T-helper 2 cell treated with Interferon-gamma antibody and Interleukin-4, amounts not matched to agents 5 μg/mL and 100 μg/mL, for 36 hours (primary cell): ENCODE data around the gene HAUS2.
A peak's percentile ranks its signal among the peaks of the same experiment; 100 is the strongest.
"Not testable (repeated sequence)": the region's sequence is repeated elsewhere in the genome, so short reads cannot be mapped to it uniquely, and the experiment has no call there.

Experiments used
- DNase-seq: peaks from one replicate; pipeline ENCODE4 v3.0.0; 2021; ENCODE audit warnings: low spot score
- H3K27ac Mint-ChIP-seq: one replicate; pipeline ENCODE4 v1.8.0; 2021; ENCODE audit warnings: mild to moderate bottlenecking, mixed read lengths
- H3K27me3 Mint-ChIP-seq: one replicate; pipeline ENCODE4 v1.8.0; 2021; ENCODE audit warnings: low read depth, mixed read lengths
- H3K36me3 Mint-ChIP-seq: one replicate; pipeline ENCODE4 v1.8.0; 2021; ENCODE audit warnings: low read depth, mixed read lengths
- H3K4me1 Mint-ChIP-seq: one replicate; pipeline ENCODE4 v1.8.0; 2021; ENCODE audit warnings: low read depth, mixed read lengths
- H3K4me3 Mint-ChIP-seq: one replicate; pipeline ENCODE4 v1.8.0; 2022; ENCODE audit warnings: mild to moderate bottlenecking, moderate library complexity, mixed read lengths
- H3K9me3 Mint-ChIP-seq: one replicate; pipeline ENCODE4 v1.8.0; 2021; ENCODE audit warnings: mixed read lengths

HAUS2 gene

GRCh38 chr15:42582569-42583375 is 34.1 kb downstream of the HAUS2 start:
- Mint-ChIP-seq H3K4me3 (no peak overlapping the region), H3K4me1 (peaks cover 39% of the 10 kb centered on the region), H3K36me3 (peaks cover 17% of the 10 kb centered on the region), H3K9me3 (no peaks in the 10 kb centered on the region), H3K27me3 (peaks cover 23% of the 10 kb centered on the region), H3K27ac (no peak overlapping the region)
- DNase-seq: no peak

- Mint-ChIP-seq H3K4me3 (no peak overlapping the region), H3K27ac (no peak overlapping the region), H3K27me3 (peaks cover 13% of the 10 kb centered on the region), H3K36me3 (peaks cover 12% of the 10 kb centered on the region), H3K9me3 (no peaks in the 10 kb centered on the region), H3K4me1 (peaks cover 30% of the 10 kb centered on the region)
- DNase-seq: no peak
These were observed 35.6 kb downstream of the HAUS2 start for GRCh38 chr15:42584031-42584765.

- Mint-ChIP-seq H3K36me3 (peaks cover 11% of the 10 kb centered on the region), H3K4me3 (no peak overlapping the region), H3K9me3 (no peaks in the 10 kb centered on the region)
These were observed 42.1 kb downstream of the HAUS2 start for GRCh38 chr15:42590619-42591237.

GRCh38 chr15:42591238-42591934 is 42.7 kb downstream of the HAUS2 start:
- Mint-ChIP-seq H3K36me3 (peaks cover 11% of the 10 kb centered on the region), H3K4me3 (no peak overlapping the region), H3K4me1 (peaks cover 4% of the 10 kb centered on the region), H3K27ac (no peak overlapping the region), H3K27me3 (no peaks in the 10 kb centered on the region), H3K9me3 (no peaks in the 10 kb centered on the region)
- DNase-seq: no peak

More at GRCh38 chr15:42590619-42591237, 42.1 kb downstream of the HAUS2 start:
- Mint-ChIP-seq H3K27me3 (no peaks in the 10 kb centered on the region), H3K27ac (no peak overlapping the region), H3K4me1 (peaks cover 4% of the 10 kb centered on the region)
- no peak for DNase-seq

- DNase-seq: no peak
- Mint-ChIP-seq H3K27me3 (no peaks in the 10 kb centered on the region), H3K4me3 (no peak overlapping the region), H3K36me3 (peaks cover 11% of the 10 kb centered on the region), H3K4me1 (peaks cover 4% of the 10 kb centered on the region), H3K27ac (no peak overlapping the region), H3K9me3 (no peaks in the 10 kb centered on the region)
These were observed 44.1 kb downstream of the HAUS2 start for GRCh38 chr15:42592716-42593115.

GRCh38 chr15:42593143-42593542 is 44.5 kb downstream of the HAUS2 start:
- H3K27ac Mint-ChIP-seq: no peak overlapping the region
- H3K4me1 Mint-ChIP-seq: peaks cover 4% of the 10 kb centered on the region
- no peak overlapping the region for H3K4me3 Mint-ChIP-seq
- H3K36me3 Mint-ChIP-seq: peaks cover 11% of the 10 kb centered on the region
- DNase-seq: no peak
- no peaks in the 10 kb centered on the region for H3K9me3 Mint-ChIP-seq
- no peaks in the 10 kb centered on the region for H3K27me3 Mint-ChIP-seq

- DNase-seq: no peak
- Mint-ChIP-seq H3K27ac (no peak overlapping the region), H3K36me3 (peaks cover 11% of the 10 kb centered on the region), H3K9me3 (no peaks in the 10 kb centered on the region), H3K4me1 (peaks cover 4% of the 10 kb centered on the region), H3K4me3 (no peak overlapping the region), H3K27me3 (no peaks in the 10 kb centered on the region)
These were observed 45.5 kb downstream of the HAUS2 start for GRCh38 chr15:42594095-42594494.

GRCh38 chr15:42595626-42596240 is 47.1 kb downstream of the HAUS2 start:
- Mint-ChIP-seq H3K27ac (no peak overlapping the region), H3K27me3 (no peaks in the 10 kb centered on the region)

GRCh38 chr15:42601316-42601715 is 52.7 kb downstream of the HAUS2 start:
- not testable (repeated sequence) for H3K27ac Mint-ChIP-seq, H3K9me3 Mint-ChIP-seq, H3K4me3 Mint-ChIP-seq, H3K27me3 Mint-ChIP-seq, DNase-seq
- H3K4me1 Mint-ChIP-seq: peaks cover 22% of the 10 kb centered on the region
- H3K36me3 Mint-ChIP-seq: peaks cover 25% of the 10 kb centered on the region

More at GRCh38 chr15:42595626-42596240, 47.1 kb downstream of the HAUS2 start:
- DNase-seq: no peak
- Mint-ChIP-seq H3K9me3 (peaks cover 4% of the 10 kb centered on the region), H3K4me3 (no peak overlapping the region), H3K36me3 (peaks cover 12% of the 10 kb centered on the region), H3K4me1 (peaks cover 4% of the 10 kb centered on the region)

GRCh38 chr15:42602501-42602900 is 53.9 kb downstream of the HAUS2 start:
- Mint-ChIP-seq H3K4me3 (no peak overlapping the region), H3K9me3 (peaks cover 9% of the 10 kb centered on the region), H3K27ac (no peak overlapping the region), H3K36me3 (peaks cover 25% of the 10 kb centered on the region), H3K27me3 (no peaks in the 10 kb centered on the region), H3K4me1 (peaks cover 25% of the 10 kb centered on the region)
- DNase-seq: no peak

- peaks cover 39% of the 10 kb centered on the region for H3K4me1 Mint-ChIP-seq
- H3K9me3 Mint-ChIP-seq: peaks cover 9% of the 10 kb centered on the region
- no peaks in the 10 kb centered on the region for H3K27me3 Mint-ChIP-seq
- peak overlapping the region; percentile 60 for H3K4me3 Mint-ChIP-seq
- peak overlapping the region; percentile 84 for H3K27ac Mint-ChIP-seq
- peaks cover 25% of the 10 kb centered on the region for H3K36me3 Mint-ChIP-seq
- no peak for DNase-seq
These were observed 55.3 kb downstream of the HAUS2 start for GRCh38 chr15:42603978-42604377.

GRCh38 chr15:42604894-42605744 is 56.5 kb downstream of the HAUS2 start:
- H3K27ac Mint-ChIP-seq: peak overlapping the region; percentile 92
- H3K4me1 Mint-ChIP-seq: peaks cover 42% of the 10 kb centered on the region
- peak overlapping the region; percentile 77 for H3K4me3 Mint-ChIP-seq
- H3K36me3 Mint-ChIP-seq: peaks cover 20% of the 10 kb centered on the region
- no peak for DNase-seq
- H3K9me3 Mint-ChIP-seq: peaks cover 7% of the 10 kb centered on the region
- H3K27me3 Mint-ChIP-seq: no peaks in the 10 kb centered on the region
